Measurements from ENCODE around the gene PTPRD. TPM values are rescaled to one million over a fixed set of nuclear protein-coding genes. Genes with fewer than 3 reads are reported as not detected.

The PTPRD gene
- total and polyA plus RNA-seq, 9 of the 15 experiments (the other 6 are each of a cell fraction or from before 2014, with no cell fraction given) = 0.11 TPM; not detected in 8

DNA sequence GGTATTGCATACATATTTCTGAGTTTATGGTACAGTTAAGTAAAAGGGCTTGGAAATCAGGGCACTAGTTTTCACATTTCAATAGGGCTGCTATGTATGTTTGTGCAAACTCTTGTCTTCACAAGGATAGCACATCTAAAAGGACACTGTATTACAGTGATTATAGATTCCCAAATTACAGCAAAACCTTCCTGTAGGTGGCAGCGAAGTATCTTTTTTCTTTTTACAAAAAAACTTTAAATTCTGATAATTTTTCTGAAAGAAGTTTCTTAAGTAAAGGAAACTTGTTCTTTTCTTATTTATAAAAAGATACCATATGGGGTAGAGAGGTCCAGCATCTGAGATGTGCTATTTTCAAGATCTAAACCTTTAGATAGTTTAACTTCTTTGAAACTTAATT, 337.8 kb downstream of the PTPRD start:
- in situ Hi-C loops (cut with MboI) = no loop called here
- intact Hi-C loops (cut with micrococcal nuclease) = no loop called here
- no peak overlapping the region for H2AFZ ChIP-seq (ENCODE audit: low read depth, low read length)

DNA sequence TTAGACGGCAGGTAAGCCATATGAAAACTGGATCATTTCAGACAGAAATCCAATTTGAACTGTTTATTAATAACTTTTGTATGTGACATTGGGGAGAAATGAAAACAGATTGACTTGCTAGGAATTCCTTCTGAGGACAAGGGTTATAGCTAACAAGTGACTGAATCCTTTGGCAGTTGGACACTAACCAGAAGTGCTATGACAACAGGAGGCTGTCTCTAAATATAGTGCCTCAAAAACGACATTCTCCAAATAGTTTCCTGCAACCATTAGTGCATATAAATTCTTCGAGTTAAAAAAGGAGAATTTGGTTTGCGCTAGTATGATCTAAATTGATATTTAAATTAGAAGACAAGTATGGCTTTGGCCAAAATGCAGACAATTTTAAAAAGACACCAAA, 338.6 kb downstream of the PTPRD start:
- no peak overlapping the region for H2AFZ ChIP-seq (ENCODE audit: low read depth, low read length)
- no peak overlapping the region for H3K27ac ChIP-seq (ENCODE audit: extremely low read depth, low read depth, low read length)
- ChIA-PET POLR2A (no interaction called here), CTCF (ENCODE audit: low intra/inter-chr PET ratio) (no interaction called here)
- no peak overlapping the region for H3K4me2 ChIP-seq (ENCODE audit: insufficient read depth, low read length)
- no peak overlapping the region for H3K9ac ChIP-seq (ENCODE audit: insufficient read depth in 1 of 2, low read depth in 2 of 2, low read length in 2 of 2)
- FAIRE-seq (no peak), DNase-seq (ENCODE audit: extremely low read depth in 1 of 4, low spot score in 3 of 4) (no peak), ATAC-seq (no peak)
- in situ Hi-C loops (cut with MboI) (no loop called here), intact Hi-C loops (cut with micrococcal nuclease) (no loop called here)
- H4K20me1 ChIP-seq (replicated peaks; ENCODE audit: control insufficient read depth, insufficient read depth, low read length) = no peaks in the 10 kb centered on the region
- no peaks in the 10 kb centered on the region for H3K9me1 ChIP-seq (ENCODE audit: control insufficient read depth, insufficient read depth, low read length)
- 0% methylated on average over 4 of the region's 4 CpGs for WGBS (ENCODE audit: insufficient coverage, low coverage, missing lambda C conversion rate)
- H3K9me3 ChIP-seq (replicated peaks; ENCODE audit: control insufficient read depth, insufficient read depth, low read depth, low read length) = no peaks in the 10 kb centered on the region
- H3K4me1 ChIP-seq (replicated peaks in 1 of 2; ENCODE audit: control insufficient read depth in 2 of 2, insufficient read depth in 2 of 2, low read length in 2 of 2) = no peaks in the 10 kb centered on the region
- H3K36me3 ChIP-seq (ENCODE audit: control insufficient read depth, insufficient read depth, low read length) = no peaks in the 10 kb centered on the region
- BruUV-seq (replicated peaks) = no TSS peak
- no peaks in the 10 kb centered on the region for H3K79me2 ChIP-seq (ENCODE audit: control insufficient read depth, insufficient read depth, low read length)
- H3K27me3 ChIP-seq (ENCODE audit: control insufficient read depth in 2 of 2, insufficient read depth in 2 of 2, low read length in 2 of 2) = no peaks in the 10 kb centered on the region
- no peak overlapping the region for H3K4me3 ChIP-seq
- TF ChIP-seq CGGBP1 (CRISPR knock-in tag; IDR thresholded peaks at IDR 0.05) (no peak), POLR3G (IDR thresholded peaks at IDR 0.05; ENCODE audit: extremely low read depth, insufficient read length, insufficient replicate concordance) (no peak), ZNF551 (CRISPR knock-in tag; IDR thresholded peaks at IDR 0.05) (no peak), SRSF3 (IDR thresholded peaks at IDR 0.05; ENCODE audit: insufficient read depth, low read length) (no peak), COPS2 (conservative IDR thresholded peaks at IDR 0.05) (no peak), KAT8 (IDR thresholded peaks at IDR 0.05; ENCODE audit: low read depth) (no peak)
- TF ChIP-seq, protein P1, sequence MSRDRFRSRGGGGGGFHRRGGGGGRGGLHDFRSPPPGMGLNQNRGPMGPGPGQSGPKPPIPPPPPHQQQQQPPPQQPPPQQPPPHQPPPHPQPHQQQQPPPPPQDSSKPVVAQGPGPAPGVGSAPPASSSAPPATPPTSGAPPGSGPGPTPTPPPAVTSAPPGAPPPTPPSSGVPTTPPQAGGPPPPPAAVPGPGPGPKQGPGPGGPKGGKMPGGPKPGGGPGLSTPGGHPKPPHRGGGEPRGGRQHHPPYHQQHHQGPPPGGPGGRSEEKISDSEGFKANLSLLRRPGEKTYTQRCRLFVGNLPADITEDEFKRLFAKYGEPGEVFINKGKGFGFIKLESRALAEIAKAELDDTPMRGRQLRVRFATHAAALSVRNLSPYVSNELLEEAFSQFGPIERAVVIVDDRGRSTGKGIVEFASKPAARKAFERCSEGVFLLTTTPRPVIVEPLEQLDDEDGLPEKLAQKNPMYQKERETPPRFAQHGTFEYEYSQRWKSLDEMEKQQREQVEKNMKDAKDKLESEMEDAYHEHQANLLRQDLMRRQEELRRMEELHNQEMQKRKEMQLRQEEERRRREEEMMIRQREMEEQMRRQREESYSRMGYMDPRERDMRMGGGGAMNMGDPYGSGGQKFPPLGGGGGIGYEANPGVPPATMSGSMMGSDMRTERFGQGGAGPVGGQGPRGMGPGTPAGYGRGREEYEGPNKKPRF (IDR thresholded peaks at IDR 0.05; ENCODE audit: low read depth, low read length) = no peak
- TF ChIP-seq, protein P2, sequence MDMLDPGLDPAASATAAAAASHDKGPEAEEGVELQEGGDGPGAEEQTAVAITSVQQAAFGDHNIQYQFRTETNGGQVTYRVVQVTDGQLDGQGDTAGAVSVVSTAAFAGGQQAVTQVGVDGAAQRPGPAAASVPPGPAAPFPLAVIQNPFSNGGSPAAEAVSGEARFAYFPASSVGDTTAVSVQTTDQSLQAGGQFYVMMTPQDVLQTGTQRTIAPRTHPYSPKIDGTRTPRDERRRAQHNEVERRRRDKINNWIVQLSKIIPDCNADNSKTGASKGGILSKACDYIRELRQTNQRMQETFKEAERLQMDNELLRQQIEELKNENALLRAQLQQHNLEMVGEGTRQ (CRISPR knock-in tag; IDR thresholded peaks at IDR 0.05) = no peak
- TF ChIP-seq, protein P3, sequence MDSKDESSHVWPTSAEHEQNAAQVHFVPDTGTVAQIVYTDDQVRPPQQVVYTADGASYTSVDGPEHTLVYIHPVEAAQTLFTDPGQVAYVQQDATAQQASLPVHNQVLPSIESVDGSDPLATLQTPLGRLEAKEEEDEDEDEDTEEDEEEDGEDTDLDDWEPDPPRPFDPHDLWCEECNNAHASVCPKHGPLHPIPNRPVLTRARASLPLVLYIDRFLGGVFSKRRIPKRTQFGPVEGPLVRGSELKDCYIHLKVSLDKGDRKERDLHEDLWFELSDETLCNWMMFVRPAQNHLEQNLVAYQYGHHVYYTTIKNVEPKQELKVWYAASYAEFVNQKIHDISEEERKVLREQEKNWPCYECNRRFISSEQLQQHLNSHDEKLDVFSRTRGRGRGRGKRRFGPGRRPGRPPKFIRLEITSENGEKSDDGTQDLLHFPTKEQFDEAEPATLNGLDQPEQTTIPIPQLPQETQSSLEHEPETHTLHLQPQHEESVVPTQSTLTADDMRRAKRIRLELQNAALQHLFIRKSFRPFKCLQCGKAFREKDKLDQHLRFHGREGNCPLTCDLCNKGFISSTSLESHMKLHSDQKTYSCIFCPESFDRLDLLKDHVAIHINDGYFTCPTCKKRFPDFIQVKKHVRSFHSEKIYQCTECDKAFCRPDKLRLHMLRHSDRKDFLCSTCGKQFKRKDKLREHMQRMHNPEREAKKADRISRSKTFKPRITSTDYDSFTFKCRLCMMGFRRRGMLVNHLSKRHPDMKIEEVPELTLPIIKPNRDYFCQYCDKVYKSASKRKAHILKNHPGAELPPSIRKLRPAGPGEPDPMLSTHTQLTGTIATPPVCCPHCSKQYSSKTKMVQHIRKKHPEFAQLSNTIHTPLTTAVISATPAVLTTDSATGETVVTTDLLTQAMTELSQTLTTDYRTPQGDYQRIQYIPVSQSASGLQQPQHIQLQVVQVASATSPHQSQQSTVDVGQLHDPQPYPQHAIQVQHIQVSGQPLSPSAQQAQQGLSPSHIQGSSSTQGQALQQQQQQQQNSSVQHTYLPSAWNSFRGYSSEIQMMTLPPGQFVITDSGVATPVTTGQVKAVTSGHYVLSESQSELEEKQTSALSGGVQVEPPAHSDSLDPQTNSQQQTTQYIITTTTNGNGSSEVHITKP (IDR thresholded peaks at IDR 0.05; ENCODE audit: partially characterized antibody) = no peak

More for the DNA sequence above, 337.8 kb downstream of the PTPRD start:
- no TSS peak for BruUV-seq (replicated peaks)
- Histone ChIP-seq H3K4me1 (replicated peaks in 1 of 2; ENCODE audit: control insufficient read depth in 2 of 2, insufficient read depth in 2 of 2, low read length in 2 of 2) (no peaks in the 10 kb centered on the region), H4K20me1 (replicated peaks; ENCODE audit: control insufficient read depth, insufficient read depth, low read length) (no peaks in the 10 kb centered on the region), H3K4me3 (no peak overlapping the region), H3K79me2 (ENCODE audit: control insufficient read depth, insufficient read depth, low read length) (no peaks in the 10 kb centered on the region), H3K27ac (ENCODE audit: extremely low read depth, low read depth, low read length) (no peak overlapping the region), H3K36me3 (ENCODE audit: control insufficient read depth, insufficient read depth, low read length) (no peaks in the 10 kb centered on the region), H3K9ac (ENCODE audit: insufficient read depth in 1 of 2, low read depth in 2 of 2, low read length in 2 of 2) (no peak overlapping the region), H3K4me2 (ENCODE audit: insufficient read depth, low read length) (no peak overlapping the region), H3K9me3 (replicated peaks; ENCODE audit: control insufficient read depth, insufficient read depth, low read depth, low read length) (no peaks in the 10 kb centered on the region), H3K9me1 (ENCODE audit: control insufficient read depth, insufficient read depth, low read length) (no peaks in the 10 kb centered on the region), H3K27me3 (ENCODE audit: control insufficient read depth in 2 of 2, insufficient read depth in 2 of 2, low read length in 2 of 2) (no peaks in the 10 kb centered on the region)
- DNase-seq (ENCODE audit: extremely low read depth in 1 of 4, low spot score in 3 of 4) (no peak), FAIRE-seq (no peak), ATAC-seq (no peak)
- ChIA-PET CTCF (ENCODE audit: low intra/inter-chr PET ratio) (no interaction called here), POLR2A (no interaction called here)
- 0% methylated on average over 1 of the region's 1 CpG for WGBS (ENCODE audit: insufficient coverage, low coverage, missing lambda C conversion rate)
- no peak for TF ChIP-seq HNRNPL (IDR thresholded peaks at IDR 0.05; ENCODE audit: low read depth, low read length)
